Measurements from ENCODE around the gene GFER.

GRCh38 chr16:2003827-2004641 lies 20.0 kb downstream of the GFER start:
- TF ChIP-seq POLR2A (IDR thresholded peaks at IDR 0.05; ENCODE audit: low read length) (no peak), GATA1 (IDR thresholded peaks at IDR 0.05; ENCODE audit: low read depth, low read length) (no peak)
